GM18505 (cell line): ENCODE measurements around the gene IL16.

Experiments used
- ATAC-seq: cut with Tn5 transposase; IDR thresholded peaks from one replicate; pipeline ENCODE4 v1.9.1; 2021; ENCODE audit not compliant: unreplicated experiment
- POLR2A ChIP-seq: IDR thresholded peaks from 4 replicates; pipeline ENCODE4 v1.6.1; 2011; ENCODE audit warnings: borderline replicate concordance; ENCODE audit not compliant: insufficient read depth, insufficient read length; ENCODE audit errors: extremely low read depth

The IL16 gene

DNA sequence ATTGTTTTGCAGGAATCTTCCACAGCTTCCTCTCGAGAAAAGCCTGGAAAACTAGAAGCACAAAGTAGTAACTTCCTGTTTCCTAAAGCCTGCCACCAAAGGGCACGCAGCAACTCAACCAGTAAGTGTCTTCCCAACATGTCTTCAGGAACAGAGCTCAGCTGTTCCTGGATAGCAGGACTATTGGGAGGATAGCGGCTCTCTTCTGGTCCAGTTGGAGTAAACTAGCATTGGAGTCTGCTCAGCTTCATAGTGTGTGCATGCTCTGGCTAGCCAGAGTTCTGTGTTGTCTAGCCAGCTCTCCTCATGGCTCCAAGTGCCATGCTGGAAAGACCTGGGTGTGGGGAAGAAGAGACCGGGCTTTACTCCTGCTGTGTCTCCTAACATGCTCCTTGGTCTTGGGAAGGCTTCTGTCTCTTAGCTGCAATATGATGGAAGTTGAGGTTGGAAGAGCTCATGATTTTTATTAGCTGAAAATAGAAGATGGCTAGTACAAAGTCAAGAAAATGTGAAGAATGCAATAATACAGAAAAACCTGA is 63.1 kb downstream of the IL16 start:
- no peak for ATAC-seq
- TF ChIP-seq POLR2A = no peak

DNA sequence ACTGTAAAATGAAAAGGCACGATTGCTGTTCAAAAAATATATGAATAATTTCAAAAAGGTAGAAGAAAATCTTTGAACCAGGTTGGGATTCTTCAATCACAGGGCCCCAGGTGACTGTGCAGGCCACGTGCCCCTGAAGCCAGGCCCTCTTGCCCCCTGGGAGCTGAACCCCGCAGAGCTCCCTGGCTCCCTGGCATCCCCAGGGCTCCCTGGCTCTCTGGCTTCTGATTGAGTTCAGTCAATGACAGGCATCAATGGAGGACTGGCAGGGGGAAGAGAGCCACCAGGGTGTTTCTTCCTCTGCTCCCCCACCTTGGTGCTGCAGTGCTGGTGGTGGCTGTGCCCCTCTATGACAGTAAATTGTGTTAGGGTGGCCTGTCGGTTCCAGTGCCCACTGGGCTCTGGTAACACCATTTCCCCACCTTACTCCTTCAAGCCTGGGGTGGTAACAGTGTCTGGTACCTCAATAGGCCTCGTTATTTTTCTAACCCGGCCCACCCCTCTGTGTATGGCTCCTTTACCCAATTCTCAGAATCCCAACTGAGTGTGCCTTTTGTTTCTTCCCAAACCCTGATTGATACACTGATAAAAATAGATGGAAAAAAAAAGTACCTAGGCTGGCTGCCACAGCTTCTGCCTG is 64.6 kb downstream of the IL16 start:
- no peak for ATAC-seq
- TF ChIP-seq POLR2A = no peak

DNA sequence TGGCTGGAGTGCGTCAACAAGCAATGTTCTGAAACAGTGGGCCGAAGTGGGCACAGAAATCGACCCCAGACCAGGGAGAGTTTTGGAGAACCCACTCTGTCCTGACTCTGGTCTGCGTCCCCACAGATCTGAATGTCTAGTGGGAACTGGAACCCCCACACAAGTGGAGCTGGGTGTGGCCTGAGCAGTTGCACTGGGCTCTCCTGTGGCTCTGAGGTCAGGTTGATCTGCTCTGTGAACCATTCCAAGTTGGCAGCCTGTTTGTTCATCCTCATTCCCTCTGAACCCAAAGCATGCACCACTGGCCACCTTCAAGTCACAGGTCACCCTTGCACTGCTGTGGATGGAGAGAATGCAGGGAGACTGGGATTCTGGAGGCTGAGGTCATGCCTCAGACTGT is 66.8 kb downstream of the IL16 start:
- ATAC-seq = no peak
- TF ChIP-seq POLR2A = no peak

DNA sequence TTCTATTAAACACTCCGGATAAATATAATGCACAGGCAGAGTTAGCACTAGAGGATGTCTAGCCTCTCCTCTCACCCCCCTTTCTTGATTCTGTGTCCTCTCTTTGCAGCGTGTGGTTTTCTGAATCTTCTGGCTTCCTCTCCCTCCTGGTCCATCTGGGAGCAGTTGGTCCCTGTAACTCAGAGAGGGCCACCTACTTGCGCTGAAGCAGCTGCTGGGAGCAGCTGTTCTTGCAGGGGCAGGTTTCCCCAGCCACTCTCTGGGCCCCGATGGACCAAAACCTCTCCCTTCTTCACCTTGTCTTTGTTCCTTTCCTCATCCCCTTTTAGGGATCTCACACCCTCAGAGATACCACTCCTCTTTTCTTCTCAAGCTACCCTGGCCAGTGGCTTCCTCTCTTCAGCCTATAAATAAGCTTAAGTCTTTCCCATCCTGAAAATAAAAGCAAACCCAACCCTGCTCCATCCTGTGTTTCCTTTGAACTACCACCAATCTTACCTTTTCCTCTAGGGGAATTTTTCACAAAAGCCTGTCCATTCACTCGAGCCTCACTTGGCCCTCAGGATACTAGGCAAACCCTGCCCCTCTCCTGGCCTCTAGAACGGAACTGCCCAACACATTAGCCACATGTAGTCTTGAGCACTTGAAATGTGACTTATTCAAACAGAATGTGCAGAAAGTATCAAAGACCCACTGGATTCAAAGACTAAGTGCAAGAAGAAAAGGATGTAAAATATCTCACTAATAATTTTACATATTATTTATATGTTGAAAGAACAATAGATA is 67.6 kb downstream of the IL16 start:
- ATAC-seq = no peak
- no peak for TF ChIP-seq POLR2A

DNA sequence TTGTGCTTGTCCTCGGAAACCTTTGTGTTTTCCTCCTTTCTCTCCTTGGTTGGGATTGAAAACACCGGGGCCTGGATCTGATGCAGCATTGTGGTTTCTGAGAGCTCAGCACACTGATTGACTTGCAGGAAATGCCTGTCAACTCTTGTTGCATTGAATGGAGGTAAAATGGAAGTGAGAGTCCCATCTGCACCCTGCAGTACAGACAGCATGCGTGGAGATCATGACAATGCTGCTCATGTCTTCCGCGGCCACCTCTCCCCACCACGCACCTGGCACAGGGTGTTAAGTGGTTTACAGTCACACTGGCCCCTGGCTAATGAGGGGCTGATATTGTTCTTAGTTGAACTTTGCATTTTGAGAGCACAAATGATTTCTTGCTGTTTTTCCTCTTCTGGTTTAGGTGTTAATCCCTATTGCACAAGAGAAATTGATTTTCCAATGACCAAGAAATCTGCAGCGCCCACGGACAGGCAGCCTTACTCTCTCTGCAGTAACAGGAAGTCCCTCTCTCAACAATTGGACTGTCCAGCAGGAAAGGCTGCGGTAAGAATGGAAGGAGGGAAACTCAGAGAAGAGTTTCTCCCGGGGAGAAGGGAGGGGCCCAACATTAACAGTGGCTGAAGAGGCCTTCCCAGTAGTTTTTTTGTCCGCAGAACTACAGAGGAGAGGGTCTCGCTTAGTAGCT is 68.7 kb downstream of the IL16 start:
- no peak for TF ChIP-seq POLR2A
- peak; percentile 42 for ATAC-seq

DNA sequence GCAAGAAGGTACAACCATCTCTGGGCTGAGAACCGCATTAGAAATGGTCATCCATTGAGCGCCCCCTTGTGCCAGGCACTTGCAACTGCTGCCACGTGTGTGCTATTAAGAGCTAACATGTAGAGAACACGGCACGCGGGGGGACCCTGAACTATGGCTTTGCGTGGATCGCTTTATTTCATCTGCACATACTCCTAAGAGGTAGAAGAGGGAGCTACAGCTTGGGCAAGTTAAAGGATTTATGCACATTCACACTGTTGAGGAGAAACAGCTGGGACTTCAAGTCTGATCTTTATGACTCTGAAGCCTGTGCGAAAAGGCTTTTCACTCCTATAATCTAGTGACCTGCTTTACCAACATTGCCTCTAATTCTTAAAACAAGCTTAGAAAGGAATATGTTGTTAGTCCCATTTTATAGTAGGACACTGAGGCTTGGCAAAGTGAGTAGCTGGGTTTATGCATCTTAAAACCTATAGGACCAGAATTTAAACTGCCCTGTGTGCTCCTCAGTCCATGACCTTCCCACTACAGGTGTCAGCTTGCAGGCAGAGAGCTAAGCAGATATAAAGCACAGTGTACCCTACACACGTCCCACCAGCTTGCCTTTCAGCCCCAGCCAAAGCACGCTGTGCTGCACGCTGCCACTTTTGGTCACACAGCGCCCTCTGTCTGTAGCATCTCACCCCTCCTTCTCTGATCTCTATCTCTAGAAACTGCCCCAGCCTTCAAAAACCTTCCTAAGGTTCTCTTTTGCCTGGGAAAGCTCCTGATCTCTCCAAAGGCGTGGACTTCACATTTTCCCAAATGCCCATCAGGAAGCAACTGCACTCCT is 69.5 kb downstream of the IL16 start:
- peak; percentile 62 for ATAC-seq

DNA sequence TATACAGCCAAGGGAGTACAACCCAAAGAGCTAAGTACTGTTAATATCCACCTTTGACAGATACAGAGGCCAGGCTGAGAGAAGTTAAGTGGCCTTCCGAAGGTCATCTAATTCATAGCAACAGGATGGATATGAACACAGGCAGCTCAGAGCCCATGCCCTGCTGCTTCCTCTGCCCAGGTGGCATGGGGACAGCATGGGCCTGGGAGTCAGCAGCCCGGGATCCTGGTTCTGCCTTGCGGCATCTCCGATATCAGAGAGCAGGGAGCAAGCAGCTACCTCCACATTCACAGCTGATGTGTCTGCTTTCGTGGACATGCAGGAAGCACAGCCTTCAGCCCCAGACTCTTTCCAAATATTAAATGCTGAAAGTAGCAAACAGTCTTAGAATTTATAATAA is 71.7 kb downstream of the IL16 start:
- TF ChIP-seq POLR2A = no peak

More for the DNA sequence above, 69.5 kb downstream of the IL16 start:
- no peak for TF ChIP-seq POLR2A

DNA sequence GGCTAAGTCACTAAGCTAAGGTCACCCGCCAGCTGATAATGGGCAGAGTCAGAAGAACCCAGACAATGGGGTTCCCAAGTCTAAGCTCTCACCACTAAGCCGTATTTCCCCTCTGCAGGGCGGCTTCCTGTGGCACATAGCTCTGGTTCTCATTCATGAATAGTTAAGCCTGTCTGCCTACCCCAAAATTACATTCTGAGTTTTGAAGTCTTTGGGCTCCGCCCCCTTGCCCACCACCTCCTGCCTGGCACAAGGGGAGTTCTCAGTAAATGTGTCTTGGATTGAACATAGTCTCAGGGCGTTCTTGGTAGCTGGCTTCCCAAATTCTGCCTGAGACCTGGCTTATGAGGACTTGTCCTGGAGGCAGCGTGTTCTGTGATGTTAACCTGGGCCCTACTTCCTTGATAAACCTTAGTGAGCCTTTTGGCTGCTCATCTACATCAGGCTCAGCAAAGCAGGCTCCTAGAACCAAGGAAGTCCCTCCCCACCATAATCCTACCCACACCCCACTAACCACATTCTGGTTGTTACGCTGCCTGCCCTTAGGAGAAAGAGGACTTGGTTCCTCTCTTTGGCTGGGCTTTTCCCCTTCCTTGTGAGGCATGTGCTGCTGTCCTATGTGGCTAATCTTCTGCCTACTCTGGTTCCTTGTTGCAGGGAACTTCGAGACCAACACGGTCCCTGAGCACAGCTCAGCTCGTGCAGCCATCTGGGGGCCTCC is 72.4 kb downstream of the IL16 start:
- no peak for TF ChIP-seq POLR2A
- no peak for ATAC-seq

More for the DNA sequence above, 71.7 kb downstream of the IL16 start:
- no peak for ATAC-seq

DNA sequence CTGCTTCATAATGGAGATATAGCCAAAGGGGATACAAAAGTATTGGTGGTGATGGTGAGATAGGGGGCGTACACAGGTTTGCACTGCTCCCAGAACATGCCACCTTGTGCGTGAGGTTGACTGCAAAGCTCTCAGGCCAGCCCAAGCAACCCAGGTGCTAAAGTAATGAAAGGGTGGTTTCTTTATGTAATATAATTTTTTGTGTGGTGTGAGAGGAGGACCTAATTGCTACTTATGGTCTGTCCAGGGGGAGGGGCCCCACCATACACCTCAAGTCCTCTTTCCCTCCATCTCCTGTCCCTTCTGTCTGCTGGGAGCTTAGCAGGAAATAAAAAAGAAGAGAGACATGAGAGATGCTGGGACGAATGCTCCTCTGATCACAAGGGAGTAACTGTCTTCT is 73.5 kb downstream of the IL16 start:
- ATAC-seq = no peak
- no peak for TF ChIP-seq POLR2A

DNA sequence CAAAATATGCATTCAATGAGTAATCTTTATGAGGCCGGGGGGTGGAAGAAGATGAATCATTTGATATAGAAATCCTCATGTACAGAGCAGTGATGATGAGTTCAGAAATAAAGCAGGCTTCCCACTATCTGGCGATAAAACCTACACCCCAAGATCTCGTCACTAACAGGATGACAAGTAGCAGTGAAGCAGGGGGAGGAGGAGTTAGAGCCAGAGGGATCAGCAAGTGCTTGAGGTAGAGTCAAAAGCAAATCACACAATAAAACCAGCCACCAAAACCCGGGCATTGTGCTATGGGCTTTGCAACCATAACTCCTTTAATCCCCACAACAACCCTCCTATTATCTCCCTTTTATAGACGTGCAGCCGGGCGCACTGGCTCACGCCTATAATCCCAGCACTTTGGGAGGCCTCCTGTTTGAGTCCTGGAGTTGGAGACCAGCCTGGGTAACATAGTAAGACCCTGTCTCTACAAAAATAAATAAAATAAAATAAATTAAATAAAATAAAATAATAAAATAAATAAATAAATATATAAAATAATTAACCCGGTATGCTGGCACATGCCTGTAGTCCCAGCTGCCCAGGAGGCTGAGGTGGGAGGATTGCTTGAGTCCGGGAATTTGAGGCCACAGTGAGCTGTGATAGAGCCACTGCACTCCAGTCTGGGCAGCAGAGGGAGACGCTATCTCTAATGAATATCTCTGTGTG is 74.3 kb downstream of the IL16 start:
- TF ChIP-seq POLR2A = no peak
- ATAC-seq = no peak

DNA sequence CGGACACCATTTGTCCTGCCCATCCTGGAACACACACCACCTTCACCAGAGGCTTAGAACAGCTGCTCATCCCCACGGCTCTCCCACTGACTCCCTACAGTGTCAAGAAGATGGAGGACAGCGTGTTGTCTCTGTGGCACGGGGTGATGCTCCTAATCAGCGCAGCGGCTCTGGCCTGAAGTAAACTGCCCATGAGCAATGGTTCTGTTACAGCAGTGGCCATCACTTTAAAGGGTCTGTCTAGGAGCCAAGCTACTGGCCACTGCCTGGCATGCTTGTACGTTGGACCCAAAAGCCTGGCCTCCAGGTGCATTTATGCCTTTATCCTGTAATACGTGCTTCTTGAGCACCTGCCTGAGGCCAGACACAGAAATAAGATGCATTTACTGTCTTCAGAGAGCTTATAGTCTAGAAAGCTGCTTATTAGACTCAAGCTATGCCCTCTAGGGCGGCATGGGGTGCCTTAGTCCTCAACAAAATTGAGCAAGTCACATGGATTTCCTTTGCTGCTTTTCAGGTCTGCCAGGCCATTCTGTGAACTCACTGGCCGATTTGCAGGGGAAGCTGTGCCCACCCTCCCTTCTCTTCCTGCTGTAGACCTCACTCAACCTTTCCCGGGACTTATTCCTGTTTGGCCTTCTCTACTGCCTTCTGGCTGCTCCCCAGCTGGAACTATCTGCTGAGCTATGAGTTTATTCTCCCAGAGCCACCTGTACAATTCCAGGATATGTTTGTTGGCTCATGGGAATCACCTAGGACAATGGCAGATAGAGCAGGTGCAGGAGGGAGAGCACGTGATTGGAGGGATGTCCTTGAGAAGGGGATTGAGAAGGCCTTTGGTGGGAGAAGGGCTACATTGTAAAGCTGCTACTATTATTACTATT is 75.3 kb downstream of the IL16 start:
- TF ChIP-seq POLR2A = no peak
- ATAC-seq = no peak
